OCI-LY3 (cell line): ENCODE data around the gene ACVR1.

Experiments used
- H2AFZ ChIP-seq: fragments of 200-600, 300-600 bp; shearing (Covaris generic); 2 replicates; pipeline ENCODE4 v1.6.0; 2014; ENCODE audit warnings: antibody characterized with exemption, low read depth, low read length
- H3K27ac ChIP-seq: fragments of 200-600, 300-600 bp; sonication (generic); 2 replicates; pipeline ENCODE4 v1.5.1; 2014; ENCODE audit warnings: mild to moderate bottlenecking, low read length, moderate library complexity, mixed read lengths
- H3K27me3 ChIP-seq: fragments of 200-600, 300-600 bp; sonication (generic); 2 replicates; pipeline ENCODE4 v1.6.1; 2014; ENCODE audit warnings: low read depth, low read length, mixed read lengths
- H3K36me3 ChIP-seq: fragments of 200-600, 300-600 bp; sonication (generic); replicated peaks from 2 replicates; pipeline ENCODE3; 2014; ENCODE audit warnings: low read depth, low read length, mixed read lengths
- H3K4me1 ChIP-seq: fragments of 300-600, 200-600 bp; sonication (generic); 2 replicates; pipeline ENCODE4 v1.6.1; 2014; ENCODE audit warnings: low read length, mixed read lengths
- H3K4me2 ChIP-seq: fragments of 200-600, 300-600 bp; sonication (generic); 2 replicates; pipeline ENCODE4 v1.6.1; 2014; ENCODE audit warnings: low read length, mixed read lengths
- H3K4me3 ChIP-seq: fragments of 300-600, 200-600 bp; sonication (generic); 2 replicates; pipeline ENCODE4 v1.5.1; 2014; ENCODE audit warnings: antibody characterized with exemption, mild to moderate bottlenecking, low read length, moderate library complexity
- H3K79me2 ChIP-seq: fragments of 300-600, 200-600 bp; shearing (Covaris generic); 2 replicates; pipeline ENCODE4 v1.6.1; 2014; ENCODE audit warnings: mild to moderate bottlenecking, low read length, mixed read lengths
- H3K9ac ChIP-seq: fragments of 300-600, 200-600 bp; shearing (Covaris generic); 2 replicates; pipeline ENCODE4 v1.6.0; 2014; ENCODE audit warnings: mild to moderate bottlenecking, low read length, moderate library complexity
- H3K9me3 ChIP-seq: fragments of 200-600, 300-600 bp; shearing (Covaris generic); 2 replicates; pipeline ENCODE4 v1.6.1; 2014; ENCODE audit warnings: low read length, mixed read lengths; ENCODE audit not compliant: insufficient read depth
- H4K20me1 ChIP-seq: fragments of 200-600, 300-600 bp; sonication (generic); 2 replicates; pipeline ENCODE4 v1.6.1; 2016; ENCODE audit warnings: low read length, mixed read lengths; ENCODE audit not compliant: insufficient read depth
- CTCF ChIP-seq: fragments of 200-600, 300-600 bp; sonication (generic); IDR thresholded peaks from 2 replicates; pipeline ENCODE4 v1.5.1; 2014; ENCODE audit warnings: antibody characterized with exemption, low read length, low read depth
- EZH2phosphoT487 ChIP-seq: fragments of 200-600 bp; shearing (Covaris generic); IDR thresholded peaks from 2 replicates; pipeline ENCODE4 v1.6.1; 2018; ENCODE audit warnings: antibody characterized with exemption, mixed run types, low read depth

The ACVR1 gene

GRCh38 chr2:157784823-157785175 is 91.3 kb downstream of the ACVR1 start:
- no peak for TF ChIP-seq CTCF
- TF ChIP-seq EZH2phosphoT487 = no peak
- no peaks in the 10 kb centered on the region for H3K36me3 ChIP-seq
- H3K9ac ChIP-seq = no peak overlapping the region
- no peaks in the 10 kb centered on the region for H3K9me3 ChIP-seq
- H3K4me2 ChIP-seq = no peak overlapping the region
- H2AFZ ChIP-seq = no peak overlapping the region
- H3K27ac ChIP-seq = no peak overlapping the region
- H3K4me3 ChIP-seq = no peak overlapping the region
- H3K27me3 ChIP-seq = no peaks in the 10 kb centered on the region
- H3K79me2 ChIP-seq = no peaks in the 10 kb centered on the region
- no peaks in the 10 kb centered on the region for H4K20me1 ChIP-seq
- peaks cover 11% of the 10 kb centered on the region for H3K4me1 ChIP-seq

GRCh38 chr2:157784169-157784822 is 91.8 kb downstream of the ACVR1 start:
- TF ChIP-seq EZH2phosphoT487 (no peak), CTCF (no peak)
- Histone ChIP-seq H4K20me1 (no peaks in the 10 kb centered on the region), H3K27me3 (no peaks in the 10 kb centered on the region), H3K79me2 (no peaks in the 10 kb centered on the region), H3K9me3 (no peaks in the 10 kb centered on the region), H3K4me2 (no peak overlapping the region), H3K9ac (no peak overlapping the region), H3K4me1 (peaks cover 8% of the 10 kb centered on the region), H3K36me3 (no peaks in the 10 kb centered on the region), H3K27ac (no peak overlapping the region), H2AFZ (no peak overlapping the region), H3K4me3 (no peak overlapping the region)

GRCh38 chr2:157783245-157783644 is 92.9 kb downstream of the ACVR1 start:
- no peaks in the 10 kb centered on the region for H4K20me1 ChIP-seq
- no peaks in the 10 kb centered on the region for H3K79me2 ChIP-seq
- no peak overlapping the region for H3K4me3 ChIP-seq
- H3K27me3 ChIP-seq = no peaks in the 10 kb centered on the region
- no peak overlapping the region for H3K27ac ChIP-seq
- H3K4me2 ChIP-seq = no peak overlapping the region
- no peaks in the 10 kb centered on the region for H3K36me3 ChIP-seq
- no peak overlapping the region for H2AFZ ChIP-seq
- H3K9ac ChIP-seq = no peak overlapping the region
- no peak for TF ChIP-seq CTCF
- no peak for TF ChIP-seq EZH2phosphoT487
- H3K4me1 ChIP-seq = peaks cover 8% of the 10 kb centered on the region
- no peaks in the 10 kb centered on the region for H3K9me3 ChIP-seq

- Histone ChIP-seq H2AFZ (no peak overlapping the region), H3K9ac (no peak overlapping the region), H3K4me3 (no peak overlapping the region), H3K27ac (no peak overlapping the region), H4K20me1 (no peaks in the 10 kb centered on the region), H3K4me2 (no peak overlapping the region), H3K36me3 (no peaks in the 10 kb centered on the region), H3K79me2 (no peaks in the 10 kb centered on the region), H3K4me1 (peaks cover 8% of the 10 kb centered on the region), H3K27me3 (no peaks in the 10 kb centered on the region), H3K9me3 (no peaks in the 10 kb centered on the region)
- TF ChIP-seq CTCF (no peak), EZH2phosphoT487 (no peak)
These were observed 93.9 kb downstream of the ACVR1 start for GRCh38 chr2:157782057-157782845.
